HG02970 (cell line): ENCODE data around the gene ARPC2.
A peak's percentile ranks its signal among the peaks of the same experiment; 100 is the strongest.

Experiments
- ATAC-seq: cut with Tn5 transposase; IDR thresholded peaks from one replicate; pipeline ENCODE4 v1.9.1; 2021; ENCODE audit warnings: mild to moderate bottlenecking, moderate library complexity, moderate number of reproducible peaks; ENCODE audit not compliant: unreplicated experiment, low FRiP score

Gene ARPC2

GRCh38 chr2:218285604-218286003, 68.6 kb downstream of the ARPC2 start:
- no peak for ATAC-seq

GRCh38 chr2:218286570-218287459, 69.8 kb downstream of the ARPC2 start:
- peak; percentile 60 for ATAC-seq

GRCh38 chr2:218289639-218290315, 72.8 kb downstream of the ARPC2 start:
- ATAC-seq: no peak

GRCh38 chr2:218290316-218291261, 73.6 kb downstream of the ARPC2 start:
- ATAC-seq: peak; percentile 46

GRCh38 chr2:218291318-218292047, 74.5 kb downstream of the ARPC2 start:
- no peak for ATAC-seq

- ATAC-seq: peak; percentile 66
Observed at GRCh38 chr2:218292048-218293014, 75.3 kb downstream of the ARPC2 start, which contains the start of gene TMBIM1. Gene TMBIM1, minus strand, starts transcription at chr2:218292503. Its CDS starts 10,362 bp downstream, at chr2:218282141.

GRCh38 chr2:218293715-218294429, 76.9 kb downstream of the ARPC2 start:
- no peak for ATAC-seq

- ATAC-seq: no peak
Observed at GRCh38 chr2:218294430-218295022, 77.5 kb downstream of the ARPC2 start.

GRCh38 chr2:218295029-218295428, 78.0 kb downstream of the ARPC2 start:
- ATAC-seq: no peak

- ATAC-seq: no peak
Observed at GRCh38 chr2:218296200-218296599, 79.2 kb downstream of the ARPC2 start.

- ATAC-seq: no peak
Observed at GRCh38 chr2:218296847-218297246, 79.9 kb downstream of the ARPC2 start.

- no peak for ATAC-seq
Observed at GRCh38 chr2:218298314-218298875, 81.4 kb downstream of the ARPC2 start.

- ATAC-seq: no peak
Observed at GRCh38 chr2:218300141-218300540, 83.2 kb downstream of the ARPC2 start.

GRCh38 chr2:218301176-218301819, 84.3 kb downstream of the ARPC2 start:
- no peak for ATAC-seq
